ENCODE measurements around the gene ETV6.

Gene ETV6

GRCh38 chr12:11741434-11742092 lies 92.1 kb downstream of the ETV6 start:
- DNase-seq (ENCODE audit: low read depth), result no peak

DNA sequence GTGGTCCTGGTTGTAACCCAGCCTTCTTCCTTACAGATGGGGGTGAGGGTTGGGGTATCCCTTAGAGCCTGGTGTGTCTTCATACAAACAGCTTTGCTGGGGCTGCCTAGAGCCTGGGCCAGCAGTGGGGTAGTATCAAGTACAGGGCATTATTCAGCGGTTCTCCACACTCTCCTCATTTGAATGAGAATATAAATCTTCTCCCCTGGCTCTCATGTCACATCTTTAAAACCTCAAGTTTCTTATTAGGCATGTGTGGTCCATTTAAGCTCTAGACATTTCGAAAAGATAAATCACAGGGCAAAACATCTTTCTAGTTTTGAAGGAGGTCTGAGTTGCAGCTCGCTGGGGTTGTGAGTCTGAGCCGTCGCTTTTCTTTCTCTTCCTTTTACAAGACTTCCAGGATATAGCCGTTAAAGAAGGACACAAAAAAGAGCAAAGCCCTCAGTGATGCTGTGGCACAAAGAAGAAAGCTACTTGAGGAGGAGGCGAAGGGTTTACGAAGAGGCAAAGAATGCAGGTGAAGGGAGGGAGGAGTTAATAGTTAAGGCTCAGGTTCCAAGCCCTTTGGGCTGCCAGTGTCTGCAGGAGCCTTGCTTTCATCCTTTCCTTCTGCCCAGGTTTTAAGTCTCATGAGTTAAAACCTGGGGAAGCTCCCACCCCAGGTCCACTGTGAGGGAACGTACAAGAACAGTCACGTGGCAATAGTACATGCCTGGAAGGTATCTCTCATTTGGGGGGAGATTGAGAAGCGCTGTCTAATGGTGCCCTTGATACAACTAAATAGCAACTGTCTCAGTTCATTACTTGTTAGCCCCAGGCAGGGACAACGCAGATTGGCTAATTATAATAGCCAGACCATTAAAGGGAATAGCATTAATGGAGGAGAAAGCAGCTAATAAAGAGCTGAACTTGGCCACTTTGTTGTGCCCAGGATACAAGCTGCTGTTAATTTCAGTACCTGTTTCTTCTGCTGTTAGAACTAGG lies 94.2 kb downstream of the ETV6 start:
- no peak for DNase-seq (ENCODE audit: low read depth)

DNA sequence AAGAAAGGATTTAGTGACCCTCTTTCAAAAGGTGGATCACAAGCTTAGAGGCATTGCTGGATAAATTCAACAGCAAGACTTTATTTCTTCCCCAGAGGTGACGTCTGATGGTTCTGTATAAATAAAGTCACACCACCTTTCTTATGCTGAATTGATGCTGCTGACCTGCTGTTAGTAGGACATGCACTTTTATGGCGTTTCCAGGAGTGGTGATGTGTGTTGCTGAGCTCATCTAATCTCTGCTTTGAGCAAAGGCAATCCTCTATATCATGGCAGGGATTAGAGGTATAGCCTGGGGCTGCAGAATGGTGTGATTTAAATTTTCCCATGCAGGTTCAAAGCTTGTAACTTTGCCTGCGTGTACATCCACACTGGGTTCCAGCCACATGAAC lies 94.9 kb downstream of the ETV6 start:
- DNase-seq (ENCODE audit: low read depth), result no peak

DNA sequence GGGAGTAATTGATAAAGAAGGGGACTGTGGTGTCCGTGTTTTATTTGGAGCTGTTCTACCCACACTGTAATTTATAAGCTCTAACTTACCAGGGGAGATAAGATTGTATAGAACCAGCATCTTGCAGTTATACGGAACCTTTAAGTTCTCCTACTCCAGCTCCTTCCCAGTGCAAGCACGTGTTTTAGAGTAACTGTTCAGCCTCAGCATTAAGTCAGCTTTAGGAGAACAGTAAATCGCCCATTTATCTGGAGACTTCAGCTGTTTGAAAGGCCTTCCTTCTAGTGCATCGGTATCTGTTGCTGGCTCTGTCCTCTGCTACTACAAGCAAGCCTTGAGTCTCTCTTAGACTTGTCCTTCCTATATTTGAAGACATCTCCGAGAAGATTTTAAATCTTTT lies 95.6 kb downstream of the ETV6 start:
- no peak for DNase-seq (ENCODE audit: low read depth)

- DNase-seq (ENCODE audit: low read depth), result no peak
These were observed 96.7 kb downstream of the ETV6 start for GRCh38 chr12:11746024-11746771.

DNA sequence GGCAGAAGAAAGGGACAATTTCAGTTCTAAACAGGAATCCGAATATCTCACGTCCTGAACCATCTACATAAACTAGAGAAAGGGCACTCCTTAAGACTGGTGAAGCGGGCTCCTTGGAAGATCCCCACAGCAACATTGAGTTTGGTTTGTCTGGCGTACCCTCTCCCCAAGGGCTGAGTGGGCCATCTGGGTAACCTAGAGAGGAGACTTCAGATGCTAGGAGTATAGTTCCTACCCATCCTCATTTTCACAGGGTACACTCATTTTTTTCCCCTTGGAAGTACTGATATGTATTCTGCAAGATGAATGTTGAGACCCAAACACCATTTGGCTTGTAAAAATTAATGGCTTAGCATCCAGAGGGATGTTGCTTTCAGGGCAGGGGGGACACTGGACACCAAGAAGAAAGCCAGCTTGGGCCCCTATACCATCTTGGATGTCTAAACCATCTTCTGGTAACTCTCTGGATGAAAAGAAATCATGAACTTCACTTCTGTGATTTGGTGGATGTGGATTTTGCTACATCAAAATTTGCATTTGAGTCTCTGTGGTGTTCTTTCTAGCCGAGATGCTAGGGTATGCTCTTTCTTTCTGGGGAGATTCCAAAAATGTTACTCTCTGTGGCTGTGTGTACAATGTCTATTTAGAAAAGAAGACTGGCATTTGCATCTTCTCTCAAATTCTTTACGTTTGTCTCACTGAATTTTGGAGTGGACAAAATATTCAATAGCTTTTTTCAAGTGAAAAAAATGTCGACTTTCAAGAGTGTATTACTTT lies 97.7 kb downstream of the ETV6 start:
- no peak for DNase-seq (ENCODE audit: low read depth)

- no peak for DNase-seq (ENCODE audit: low read depth)
These were observed 98.5 kb downstream of the ETV6 start for GRCh38 chr12:11747969-11748368.

DNA sequence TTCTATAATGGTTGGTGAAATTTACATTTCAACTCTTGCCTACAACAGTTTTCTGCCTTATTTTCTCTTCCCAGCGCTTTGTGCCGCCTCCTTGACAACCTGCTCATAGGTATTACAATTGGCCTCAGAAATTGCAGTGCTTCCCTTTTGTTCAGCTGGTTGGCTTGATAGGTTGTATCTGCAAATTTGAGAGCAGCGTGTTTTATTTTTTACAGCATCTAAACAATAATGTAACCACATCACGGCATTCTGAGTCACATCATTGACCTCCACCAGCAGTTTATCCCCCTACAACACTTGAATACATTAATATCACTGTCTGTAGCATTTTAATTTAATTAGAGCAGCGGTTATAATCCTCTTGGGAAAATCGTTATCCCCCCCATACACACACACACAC lies 99.4 kb downstream of the ETV6 start:
- no peak for DNase-seq (ENCODE audit: low read depth)

- no peak for DNase-seq (ENCODE audit: low read depth)
These were observed 100.6 kb downstream of the ETV6 start for GRCh38 chr12:11749943-11750690.

DNA sequence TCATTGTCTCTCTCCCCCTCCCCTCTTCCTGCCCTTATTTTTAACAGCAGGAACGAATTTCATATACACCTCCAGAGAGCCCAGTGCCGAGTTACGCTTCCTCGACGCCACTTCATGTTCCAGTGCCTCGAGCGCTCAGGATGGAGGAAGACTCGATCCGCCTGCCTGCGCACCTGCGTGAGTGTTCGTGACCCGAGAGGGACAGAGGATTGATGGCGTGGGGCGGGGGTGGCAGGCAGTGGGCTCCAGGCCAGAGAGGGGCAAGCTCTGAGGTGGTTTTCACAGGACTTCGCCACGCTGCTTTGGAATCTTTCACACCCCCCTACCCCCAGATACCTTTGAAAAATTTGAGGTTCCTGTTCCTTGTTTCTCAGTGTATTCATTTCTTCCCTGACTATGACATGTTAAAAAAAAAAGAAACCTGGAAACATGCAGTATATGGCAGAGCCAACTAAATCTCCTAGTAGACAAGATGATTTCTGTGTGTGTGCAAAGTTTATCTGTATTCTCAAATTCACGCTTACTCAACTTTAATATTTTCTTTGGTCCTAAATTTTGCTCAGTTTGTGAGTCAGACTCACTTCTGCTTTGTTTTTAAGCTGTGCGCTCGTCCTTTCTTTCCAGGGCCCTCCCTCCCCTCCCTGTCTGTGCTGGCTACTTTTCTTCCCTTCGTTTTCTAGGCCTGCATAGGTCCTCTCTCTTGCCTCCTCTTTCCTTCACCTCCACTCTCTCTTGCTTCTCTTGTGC lies 103.1 kb downstream of the ETV6 start:
- DNase-seq (ENCODE audit: low read depth), result no peak

DNA sequence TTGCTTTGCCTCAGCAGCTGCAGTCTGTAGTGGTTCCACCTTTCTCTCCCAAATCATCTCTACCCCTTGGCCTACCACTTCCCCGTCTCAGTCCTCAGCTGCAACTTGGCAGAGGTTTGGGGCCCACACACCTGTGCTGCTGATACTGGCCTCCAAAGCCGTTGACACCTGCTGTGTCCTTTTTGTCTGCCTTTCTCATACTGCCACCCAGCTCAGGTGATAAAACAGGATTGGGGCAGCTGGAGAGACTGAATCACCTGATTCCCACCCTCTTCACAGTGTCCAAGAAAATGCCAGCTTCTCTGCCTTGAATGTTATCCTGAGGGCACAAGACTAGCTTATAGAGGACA lies 103.7 kb downstream of the ETV6 start:
- no peak for DNase-seq (ENCODE audit: low read depth)

GRCh38 chr12:11753826-11754225 lies 104.4 kb downstream of the ETV6 start:
- DNase-seq (ENCODE audit: low read depth), result no peak

GRCh38 chr12:11754256-11754655 lies 104.8 kb downstream of the ETV6 start:
- no peak for DNase-seq (ENCODE audit: low read depth)

- DNase-seq (ENCODE audit: low read depth), result no peak
These were observed 105.9 kb downstream of the ETV6 start for GRCh38 chr12:11755302-11755930.

DNA sequence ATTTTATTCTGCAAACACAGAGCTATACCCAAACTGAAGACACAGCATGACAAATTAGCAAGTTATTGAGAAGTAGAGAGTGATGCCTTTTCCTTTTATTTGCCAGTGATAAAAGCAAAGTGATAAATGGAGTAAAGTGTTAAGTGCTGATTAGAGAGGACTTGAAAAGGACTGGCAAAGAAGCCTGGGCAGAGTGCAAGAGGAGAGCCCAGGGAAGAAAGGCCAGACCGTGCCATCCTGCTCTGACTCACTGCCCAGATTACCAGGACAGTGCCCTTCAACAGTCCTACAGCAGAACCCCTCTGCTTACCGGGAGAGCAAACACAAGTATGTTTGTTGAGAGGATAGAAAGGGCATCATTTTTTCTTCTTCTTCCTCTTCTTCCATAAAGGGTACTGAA lies 106.5 kb downstream of the ETV6 start:
- DNase-seq (ENCODE audit: low read depth), result no peak

- DNase-seq (ENCODE audit: low read depth), result no peak
These were observed 107.0 kb downstream of the ETV6 start for GRCh38 chr12:11756523-11756922.

GRCh38 chr12:11757095-11757494 lies 107.6 kb downstream of the ETV6 start:
- no peak for DNase-seq (ENCODE audit: low read depth)

DNA sequence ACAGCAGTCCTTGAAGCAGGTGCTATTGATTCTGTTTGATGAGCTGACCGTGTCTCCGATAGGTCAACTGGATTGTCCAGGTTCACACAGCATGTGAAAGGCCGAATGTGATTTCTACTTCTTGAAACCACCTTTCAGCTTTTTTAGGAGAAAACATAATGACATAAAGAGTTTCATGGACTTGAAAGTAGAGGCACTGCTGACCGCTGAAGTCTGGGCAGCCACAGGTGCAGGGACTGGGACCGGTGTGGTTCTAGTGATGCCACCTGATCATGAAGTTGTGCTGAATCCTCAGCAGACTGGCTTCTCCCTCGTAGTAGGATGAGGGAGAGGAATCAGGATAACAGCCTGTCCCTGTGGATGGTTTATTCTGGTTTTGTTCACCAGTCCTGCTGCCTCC lies 108.1 kb downstream of the ETV6 start:
- DNase-seq (ENCODE audit: low read depth), result no peak

GRCh38 chr12:11758087-11758486 lies 108.6 kb downstream of the ETV6 start:
- no peak for DNase-seq (ENCODE audit: low read depth)
